GM12891 (cell line): Measurements from ENCODE around the gene EXD3. TPM values are rescaled to one million over a fixed set of nuclear protein-coding genes. Genes with fewer than 3 reads are reported as not detected.
A peak's percentile ranks its signal among the peaks of the same experiment; 100 is the strongest.
"Not testable (repeated sequence)": the region's sequence is repeated elsewhere in the genome, so short reads cannot be mapped to it uniquely, and the experiment has no call there.

Source experiments
- DNase-seq: peaks from one replicate; pipeline ENCODE4 v3.0.0; 2011; ENCODE audit warnings: low spot score; ENCODE audit not compliant: insufficient read length
- FAIRE-seq: peaks from 2 replicates; lab custom pipeline; 2011; peaks lifted over from hg19 to GRCh38; lab: Jason Lieb, UNC
- PAX5 ChIP-seq: IDR thresholded peaks from 2 replicates; pipeline ENCODE4 v1.6.1; 2011; ENCODE audit warnings: low read length, moderate library complexity, mild to moderate bottlenecking; ENCODE audit not compliant: insufficient read depth, severe bottlenecking
- POLR2A ChIP-seq: IDR thresholded peaks from 2 replicates; pipeline ENCODE4 v1.6.1; 2011; ENCODE audit warnings: low read depth, low read length, control low read depth
- POLR2AphosphoS5 ChIP-seq: IDR thresholded peaks from 2 replicates; pipeline ENCODE4 v1.6.1; 2011; ENCODE audit warnings: low read depth, low read length, control low read depth
- POU2F2 ChIP-seq: IDR thresholded peaks from 2 replicates; pipeline ENCODE4 v1.6.1; 2011; ENCODE audit warnings: low read depth, mild to moderate bottlenecking, control low read depth, low read length, moderate library complexity
- SPI1 ChIP-seq: IDR thresholded peaks from 2 replicates; pipeline ENCODE4 v1.6.1; 2011; ENCODE audit warnings: low read depth, low read length, control low read depth
- TAF1 ChIP-seq: IDR thresholded peaks from 2 replicates; pipeline ENCODE4 v1.6.1; 2011; ENCODE audit warnings: low read depth, low read length, control low read depth
- polyA plus RNA-seq: library from polyadenylated mRNA; unstranded; fragments of >200 nt; gene quantifications from one replicate; pipeline ENCODE4 v1.2.1, GENCODE V29; 2012; ENCODE audit warnings: low read depth, missing spikeins, inconsistent platforms; ENCODE audit not compliant: missing spikeins

EXD3 gene
- polyA plus RNA-seq = 8.5 TPM

GRCh38 chr9:137422604-137423513 is at the start of gene EXD3, which contains the start of gene NOXA1:
Gene EXD3, minus strand, starts transcription at chr9:137423162. Its CDS starts 27,805 bp downstream, at chr9:137395357.
Gene NOXA1, plus strand, starts transcription at chr9:137423393. Its CDS starts 137 bp downstream, at chr9:137423530.
- FAIRE-seq = peak; percentile 87
- 0 out of 2 replicates have a peak, but pooled peaks have one; percentile 23 for TF ChIP-seq TAF1
- TF ChIP-seq POU2F2 = 0 out of 2 replicates have a peak, but pooled peaks have one; percentile 41
- peak; percentile 69 for TF ChIP-seq PAX5
- no peak for TF ChIP-seq POLR2A
- no peak for TF ChIP-seq POLR2AphosphoS5
- TF ChIP-seq SPI1 = no peak
- peak; percentile 97 for DNase-seq

- DNase-seq = no peak
- TF ChIP-seq PAX5 (no peak), TAF1 (no peak), POLR2A (no peak), POU2F2 (no peak), SPI1 (no peak), POLR2AphosphoS5 (no peak)
- peak; percentile 35 for FAIRE-seq
Observed at GRCh38 chr9:137470785-137471184, 47.8 kb upstream of the EXD3 start.

- DNase-seq (no peak), FAIRE-seq (no peak)
- no peak for TF ChIP-seq POLR2AphosphoS5
- no peak for TF ChIP-seq PAX5
- TF ChIP-seq SPI1 = no peak
- no peak for TF ChIP-seq POU2F2
- no peak for TF ChIP-seq TAF1
- TF ChIP-seq POLR2A = no peak
Observed at GRCh38 chr9:137467896-137468295, 44.9 kb upstream of the EXD3 start.

GRCh38 chr9:137467161-137467581 is 44.2 kb upstream of the EXD3 start:
- FAIRE-seq = no peak
- DNase-seq = no peak

GRCh38 chr9:137466389-137467085 is 43.6 kb upstream of the EXD3 start:
- FAIRE-seq, DNase-seq: not testable (repeated sequence)

More at GRCh38 chr9:137467161-137467581, 44.2 kb upstream of the EXD3 start:
- TF ChIP-seq SPI1 (no peak), TAF1 (no peak), PAX5 (no peak), POLR2A (no peak), POLR2AphosphoS5 (no peak), POU2F2 (no peak)

GRCh38 chr9:137465720-137466388 is 42.9 kb upstream of the EXD3 start:
- TF ChIP-seq TAF1 (no peak), POLR2AphosphoS5 (no peak), POLR2A (no peak), POU2F2 (no peak), PAX5 (no peak), SPI1 (no peak)
- DNase-seq (no peak), FAIRE-seq (no peak)

- FAIRE-seq (no peak), DNase-seq (no peak)
- TF ChIP-seq TAF1 = no peak
- no peak for TF ChIP-seq POLR2AphosphoS5
- TF ChIP-seq POLR2A = no peak
- no peak for TF ChIP-seq SPI1
- no peak for TF ChIP-seq POU2F2
- TF ChIP-seq PAX5 = no peak
Observed at GRCh38 chr9:137465000-137465719, 42.2 kb upstream of the EXD3 start.

GRCh38 chr9:137464291-137464999 is 41.5 kb upstream of the EXD3 start:
- no peak for FAIRE-seq
- no peak for DNase-seq
- TF ChIP-seq PAX5 (no peak), POLR2A (no peak), SPI1 (no peak), TAF1 (no peak), POLR2AphosphoS5 (no peak), POU2F2 (no peak)

GRCh38 chr9:137463931-137464290 is 40.9 kb upstream of the EXD3 start:
- no peak for TF ChIP-seq POLR2AphosphoS5

More at GRCh38 chr9:137463931-137464290, 40.9 kb upstream of the EXD3 start:
- FAIRE-seq (no peak), DNase-seq (no peak)
